ENCODE results near the gene SCAI.
A peak's percentile ranks its signal among the peaks of the same experiment; 100 is the strongest.

The SCAI gene

DNA sequence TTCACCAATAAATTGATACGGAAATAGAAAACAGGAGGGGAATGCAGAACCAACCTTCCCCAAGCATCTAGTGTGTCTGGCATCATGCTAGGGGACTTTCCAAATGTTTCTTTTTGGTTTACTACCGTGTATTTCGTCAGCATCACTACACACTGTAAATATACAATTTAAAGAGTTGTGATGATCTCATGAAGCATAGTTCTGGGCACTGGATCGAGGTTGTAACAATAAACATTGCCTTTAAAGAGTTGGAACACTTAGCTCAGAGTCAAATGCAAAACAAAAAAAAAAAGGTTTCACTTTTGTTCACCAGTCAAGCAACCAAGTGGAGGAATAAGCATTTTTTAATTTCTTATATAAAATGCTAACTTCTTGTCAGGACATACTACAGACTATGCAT, 2.9 kb upstream of the SCAI start (continued):
- TF ChIP-seq TSHZ1 (tag by site-specific recombination; IDR thresholded peaks at IDR 0.05; ENCODE audit: borderline replicate concordance): no peak
- TF ChIP-seq ZNF658 (tag by site-specific recombination; IDR thresholded peaks at IDR 0.05): no peak
- TF ChIP-seq ZNF311 (tag by site-specific recombination; IDR thresholded peaks at IDR 0.05; ENCODE audit: borderline replicate concordance): no peak
- TF ChIP-seq, protein P1, sequence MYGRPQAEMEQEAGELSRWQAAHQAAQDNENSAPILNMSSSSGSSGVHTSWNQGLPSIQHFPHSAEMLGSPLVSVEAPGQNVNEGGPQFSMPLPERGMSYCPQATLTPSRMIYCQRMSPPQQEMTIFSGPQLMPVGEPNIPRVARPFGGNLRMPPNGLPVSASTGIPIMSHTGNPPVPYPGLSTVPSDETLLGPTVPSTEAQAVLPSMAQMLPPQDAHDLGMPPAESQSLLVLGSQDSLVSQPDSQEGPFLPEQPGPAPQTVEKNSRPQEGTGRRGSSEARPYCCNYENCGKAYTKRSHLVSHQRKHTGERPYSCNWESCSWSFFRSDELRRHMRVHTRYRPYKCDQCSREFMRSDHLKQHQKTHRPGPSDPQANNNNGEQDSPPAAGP (tag by site-specific recombination; IDR thresholded peaks at IDR 0.05): no peak
- TF ChIP-seq ZNF785 (tag by site-specific recombination; IDR thresholded peaks at IDR 0.05): no peak
- TF ChIP-seq ZNF112 (tag by site-specific recombination; IDR thresholded peaks at IDR 0.05): no peak
- TF ChIP-seq ZNF792 (tag by site-specific recombination; IDR thresholded peaks at IDR 0.05): no peak
- TF ChIP-seq, protein P2, sequence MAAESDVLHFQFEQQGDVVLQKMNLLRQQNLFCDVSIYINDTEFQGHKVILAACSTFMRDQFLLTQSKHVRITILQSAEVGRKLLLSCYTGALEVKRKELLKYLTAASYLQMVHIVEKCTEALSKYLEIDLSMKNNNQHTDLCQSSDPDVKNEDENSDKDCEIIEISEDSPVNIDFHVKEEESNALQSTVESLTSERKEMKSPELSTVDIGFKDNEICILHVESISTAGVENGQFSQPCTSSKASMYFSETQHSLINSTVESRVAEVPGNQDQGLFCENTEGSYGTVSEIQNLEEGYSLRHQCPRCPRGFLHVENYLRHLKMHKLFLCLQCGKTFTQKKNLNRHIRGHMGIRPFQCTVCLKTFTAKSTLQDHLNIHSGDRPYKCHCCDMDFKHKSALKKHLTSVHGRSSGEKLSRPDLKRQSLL (tag by site-specific recombination; IDR thresholded peaks at IDR 0.05): no peak
- no peak for TF ChIP-seq ZNF175 (tag by site-specific recombination; IDR thresholded peaks at IDR 0.05)
- TF ChIP-seq, protein P3, sequence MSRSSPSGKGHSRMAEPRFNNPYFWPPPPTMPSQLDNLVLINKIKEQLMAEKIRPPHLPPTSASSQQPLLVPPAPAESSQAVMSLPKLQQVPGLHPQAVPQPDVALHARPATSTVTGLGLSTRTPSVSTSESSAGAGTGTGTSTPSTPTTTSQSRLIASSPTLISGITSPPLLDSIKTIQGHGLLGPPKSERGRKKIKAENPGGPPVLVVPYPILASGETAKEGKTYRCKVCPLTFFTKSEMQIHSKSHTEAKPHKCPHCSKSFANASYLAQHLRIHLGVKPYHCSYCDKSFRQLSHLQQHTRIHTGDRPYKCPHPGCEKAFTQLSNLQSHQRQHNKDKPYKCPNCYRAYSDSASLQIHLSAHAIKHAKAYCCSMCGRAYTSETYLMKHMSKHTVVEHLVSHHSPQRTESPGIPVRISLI (tag by site-specific recombination; IDR thresholded peaks at IDR 0.05): 0 out of 2 replicates have a peak, but pooled peaks have one; percentile 14
- no peak for TF ChIP-seq MYNN (tag by site-specific recombination; IDR thresholded peaks at IDR 0.05; ENCODE audit: borderline replicate concordance)
- no peak for TF ChIP-seq ZNF610 (tag by site-specific recombination; IDR thresholded peaks at IDR 0.05; ENCODE audit: borderline replicate concordance)

GRCh38 chr9:125145425-125145824, 2.1 kb upstream of the SCAI start:
- no peak overlapping the region for H3K27ac ChIP-seq (ENCODE audit: extremely low read depth, low read depth, low read length)
- H3K4me3 ChIP-seq (ENCODE audit: low read depth, low read length): no peak overlapping the region
- no peaks in the 10 kb centered on the region for H3K4me1 ChIP-seq (ENCODE audit: control insufficient read depth, insufficient read depth, low read length)
- H3K9me3 ChIP-seq (ENCODE audit: control insufficient read depth, insufficient read depth, low read depth, low read length): no peaks in the 10 kb centered on the region
- ChIA-PET POLR2A (interaction anchor here (0.5 to 0.7 kb wide), 2 partner anchors 39 to 646 kb away, joined by 3 read pairs; no protein-coding TSS in a partner anchor), CTCF (interaction anchor here (0.7 kb wide), 1 partner anchor 1353 kb away, joined by 5 read pairs; no protein-coding TSS in a partner anchor)
- peaks cover 0 to 20% of the 10 kb centered on the region in 2 experiments for H3K36me3 ChIP-seq (ENCODE audit: control insufficient read depth in 2 of 2, insufficient read depth in 1 of 2, low read length in 2 of 2)
- TF ChIP-seq, protein P4, sequence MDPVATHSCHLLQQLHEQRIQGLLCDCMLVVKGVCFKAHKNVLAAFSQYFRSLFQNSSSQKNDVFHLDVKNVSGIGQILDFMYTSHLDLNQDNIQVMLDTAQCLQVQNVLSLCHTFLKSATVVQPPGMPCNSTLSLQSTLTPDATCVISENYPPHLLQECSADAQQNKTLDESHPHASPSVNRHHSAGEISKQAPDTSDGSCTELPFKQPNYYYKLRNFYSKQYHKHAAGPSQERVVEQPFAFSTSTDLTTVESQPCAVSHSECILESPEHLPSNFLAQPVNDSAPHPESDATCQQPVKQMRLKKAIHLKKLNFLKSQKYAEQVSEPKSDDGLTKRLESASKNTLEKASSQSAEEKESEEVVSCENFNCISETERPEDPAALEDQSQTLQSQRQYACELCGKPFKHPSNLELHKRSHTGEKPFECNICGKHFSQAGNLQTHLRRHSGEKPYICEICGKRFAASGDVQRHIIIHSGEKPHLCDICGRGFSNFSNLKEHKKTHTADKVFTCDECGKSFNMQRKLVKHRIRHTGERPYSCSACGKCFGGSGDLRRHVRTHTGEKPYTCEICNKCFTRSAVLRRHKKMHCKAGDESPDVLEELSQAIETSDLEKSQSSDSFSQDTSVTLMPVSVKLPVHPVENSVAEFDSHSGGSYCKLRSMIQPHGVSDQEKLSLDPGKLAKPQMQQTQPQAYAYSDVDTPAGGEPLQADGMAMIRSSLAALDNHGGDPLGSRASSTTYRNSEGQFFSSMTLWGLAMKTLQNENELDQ (tag by site-specific recombination; IDR thresholded peaks at IDR 0.05; ENCODE audit: low read depth): no peak
- TF ChIP-seq PRDM2 (tag by site-specific recombination; IDR thresholded peaks at IDR 0.05; ENCODE audit: borderline replicate concordance): no peak
- TF ChIP-seq ZNF19 (tag by site-specific recombination; IDR thresholded peaks at IDR 0.05; ENCODE audit: low read depth): no peak
- TF ChIP-seq ZNF488 (tag by site-specific recombination; IDR thresholded peaks at IDR 0.05): no peak
- TF ChIP-seq, protein P5, sequence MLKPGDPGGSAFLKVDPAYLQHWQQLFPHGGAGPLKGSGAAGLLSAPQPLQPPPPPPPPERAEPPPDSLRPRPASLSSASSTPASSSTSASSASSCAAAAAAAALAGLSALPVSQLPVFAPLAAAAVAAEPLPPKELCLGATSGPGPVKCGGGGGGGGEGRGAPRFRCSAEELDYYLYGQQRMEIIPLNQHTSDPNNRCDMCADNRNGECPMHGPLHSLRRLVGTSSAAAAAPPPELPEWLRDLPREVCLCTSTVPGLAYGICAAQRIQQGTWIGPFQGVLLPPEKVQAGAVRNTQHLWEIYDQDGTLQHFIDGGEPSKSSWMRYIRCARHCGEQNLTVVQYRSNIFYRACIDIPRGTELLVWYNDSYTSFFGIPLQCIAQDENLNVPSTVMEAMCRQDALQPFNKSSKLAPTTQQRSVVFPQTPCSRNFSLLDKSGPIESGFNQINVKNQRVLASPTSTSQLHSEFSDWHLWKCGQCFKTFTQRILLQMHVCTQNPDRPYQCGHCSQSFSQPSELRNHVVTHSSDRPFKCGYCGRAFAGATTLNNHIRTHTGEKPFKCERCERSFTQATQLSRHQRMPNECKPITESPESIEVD (tag by site-specific recombination; IDR thresholded peaks at IDR 0.05): no peak
- no peak for TF ChIP-seq ZNF791 (tag by site-specific recombination; IDR thresholded peaks at IDR 0.05)
